ENCODE data around the gene MAPKAP1. TPM values are rescaled to one million over a fixed set of nuclear protein-coding genes. Genes with fewer than 3 reads are reported as not detected.

Gene MAPKAP1
- polyA plus RNA-seq, 3 donors: 39.9 to 57.5 (median 44.1) TPM

- no peaks in the 10 kb centered on the region for H3K27me3 ChIP-seq (ENCODE audit: control insufficient read depth in 2 of 2, insufficient read depth in 2 of 2, low read length in 2 of 2)
- H3K4me2 ChIP-seq (replicated peaks; ENCODE audit: extremely low read depth, low read length, poor library complexity, severe bottlenecking): no peak overlapping the region
- H3K9me3 Mint-ChIP-seq: no peaks in the 10 kb centered on the region
- intact Hi-C loops (cut with micrococcal nuclease): no loop called here
- no peaks in the 10 kb centered on the region for H4K20me1 ChIP-seq (ENCODE audit: insufficient read depth, low read length)
- peaks cover 40 to 61% of the 10 kb centered on the region in 2 donors for H3K36me3 ChIP-seq (replicated peaks in 1 of 2; ENCODE audit: control insufficient read depth in 1 of 2, insufficient read depth in 2 of 2, low read length in 2 of 2)
- H3K27ac ChIP-seq (ENCODE audit: low read depth in 1 of 2, low read length in 2 of 2): no peak overlapping the region
- WGBS (ENCODE audit: insufficient coverage): 97% methylated on average over 32 of the region's 32 CpGs
- no peak overlapping the region for H3K9ac ChIP-seq (ENCODE audit: insufficient read depth, low read length, poor library complexity, severe bottlenecking)
- no peak for DNase-seq
- no peaks in the 10 kb centered on the region for H3K79me2 ChIP-seq (ENCODE audit: insufficient read depth, low read length)
- H3K9me3 ChIP-seq (replicated peaks in 1 of 2; ENCODE audit: control insufficient read depth in 1 of 2, insufficient read depth in 1 of 2, low read length in 2 of 2): no peaks in the 10 kb centered on the region
- no peak for TF ChIP-seq CTCF (IDR thresholded peaks at IDR 0.05)
- no peak overlapping the region for H3K4me3 ChIP-seq (replicated peaks in 1 of 3; ENCODE audit: low read depth in 2 of 3, low read length in 3 of 3)
- no peak overlapping the region for H2AFZ ChIP-seq (ENCODE audit: insufficient read depth, low read depth, low read length, poor library complexity, severe bottlenecking)
- H3K27me3 Mint-ChIP-seq (ENCODE audit: low read depth in 3 of 3): peaks cover 0 to 4% (median 0%) of the 10 kb centered on the region in 3 donors
- H3K4me1 ChIP-seq (ENCODE audit: control insufficient read depth in 1 of 2, insufficient read depth in 2 of 2, low read length in 2 of 2): no peaks in the 10 kb centered on the region
- H3K4me1 Mint-ChIP-seq: peaks cover 3% of the 10 kb centered on the region
- H3K36me3 Mint-ChIP-seq: peaks cover 53 to 57% of the 10 kb centered on the region in 2 donors
- H3K4me3 Mint-ChIP-seq: no peak overlapping the region
- H3K27ac Mint-ChIP-seq: no peak overlapping the region
Measured at GRCh38 chr9:125438506-125439433, 268.2 kb downstream of the MAPKAP1 start.

DNA sequence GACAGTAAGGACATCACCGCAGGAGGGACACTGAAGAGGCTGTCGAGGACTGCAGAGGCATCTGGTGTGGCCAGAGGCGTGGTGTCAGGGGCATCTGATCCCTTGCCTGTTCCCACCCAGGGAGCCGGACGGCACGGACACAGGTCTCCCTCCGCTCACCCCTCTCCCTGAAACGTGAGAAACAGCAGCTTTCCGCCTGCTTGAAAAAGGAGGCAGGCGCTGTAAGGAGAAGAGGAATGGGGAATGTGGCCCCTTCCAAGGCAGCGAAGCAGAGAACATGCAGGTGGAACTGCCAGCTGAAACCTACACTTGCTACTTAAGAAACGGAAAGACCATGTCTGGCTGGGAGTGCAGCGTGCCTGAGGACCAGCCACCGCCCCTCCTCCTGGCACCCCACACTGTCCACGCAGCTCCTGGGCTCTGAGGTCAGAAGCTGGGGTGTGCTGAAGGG is 269.2 kb downstream of the MAPKAP1 start:
- no peak for TF ChIP-seq CTCF (IDR thresholded peaks at IDR 0.05)
- 95% methylated on average over 10 of the region's 15 CpGs for whole genome bisulfite sequencing (ENCODE audit: insufficient coverage)
- intact Hi-C loops (cut with micrococcal nuclease): no loop called here
- Histone ChIP-seq H3K27me3 (ENCODE audit: control insufficient read depth in 2 of 2, insufficient read depth in 2 of 2, low read length in 2 of 2) (no peaks in the 10 kb centered on the region), H3K4me1 (ENCODE audit: control insufficient read depth in 1 of 2, insufficient read depth in 2 of 2, low read length in 2 of 2) (no peaks in the 10 kb centered on the region), H3K9ac (ENCODE audit: insufficient read depth, low read length, poor library complexity, severe bottlenecking) (no peak overlapping the region), H3K4me2 (replicated peaks; ENCODE audit: extremely low read depth, low read length, poor library complexity, severe bottlenecking) (no peak overlapping the region), H3K79me2 (ENCODE audit: insufficient read depth, low read length) (no peaks in the 10 kb centered on the region), H2AFZ (ENCODE audit: insufficient read depth, low read depth, low read length, poor library complexity, severe bottlenecking) (no peak overlapping the region), H3K36me3 (replicated peaks in 1 of 2; ENCODE audit: control insufficient read depth in 1 of 2, insufficient read depth in 2 of 2, low read length in 2 of 2) (peaks cover 34 to 54% of the 10 kb centered on the region in 2 donors), H4K20me1 (ENCODE audit: insufficient read depth, low read length) (no peaks in the 10 kb centered on the region), H3K4me3 (replicated peaks in 1 of 3; ENCODE audit: low read depth in 2 of 3, low read length in 3 of 3) (no peak overlapping the region), H3K27ac (ENCODE audit: low read depth in 1 of 2, low read length in 2 of 2) (no peak overlapping the region), H3K9me3 (replicated peaks in 1 of 2; ENCODE audit: control insufficient read depth in 1 of 2, insufficient read depth in 1 of 2, low read length in 2 of 2) (no peaks in the 10 kb centered on the region)
- Mint-ChIP-seq H3K27me3 (ENCODE audit: low read depth in 3 of 3) (peaks cover 0 to 4% (median 2%) of the 10 kb centered on the region in 3 donors), H3K36me3 (peaks cover 47 to 48% of the 10 kb centered on the region in 2 donors), H3K27ac (no peak overlapping the region), H3K9me3 (no peaks in the 10 kb centered on the region), H3K4me1 (peaks cover 3% of the 10 kb centered on the region), H3K4me3 (no peak overlapping the region)
- DNase-seq: no peak
